Kidney (tissue), 14 donors: ENCODE data around the gene LCMT2. TPM values are rescaled to one million over a fixed set of nuclear protein-coding genes. Genes with fewer than 3 reads are reported as not detected.

Experiments
- DNase-seq, 5 donors: peaks; one replicate each; pipeline ENCODE4 v3.0.0-alpha.2; 2013 to 2020
- FAIRE-seq: peaks from 2 replicates; lab custom pipeline; 2012; peaks lifted over from hg19 to GRCh38; lab: Jason Lieb, UNC
- H3K27ac ChIP-seq, 2 donors: one replicate each; pipeline ENCODE4 v1.7.0; 2013; ENCODE audit warnings: low read depth in 2 of 2, low read length in 2 of 2, inconsistent platforms in 1 of 2
- H3K27me3 ChIP-seq: one replicate; pipeline ENCODE4 v1.7.1; 2013; ENCODE audit warnings: low read length, inconsistent platforms; ENCODE audit not compliant: control insufficient read depth, insufficient read depth
- H3K36me3 ChIP-seq, 3 donors: one replicate each; pipeline versions ENCODE4 v1.7.0 to v1.7.1; 2013; ENCODE audit warnings: low read length in 3 of 3, control low read depth in 1 of 3, inconsistent platforms in 1 of 3; ENCODE audit not compliant: insufficient read depth in 3 of 3, control insufficient read depth in 2 of 3
- H3K4me1 ChIP-seq, 3 donors: one replicate each; pipeline versions ENCODE4 v1.7.0 to v1.7.1; 2013; ENCODE audit warnings: low read length in 3 of 3, inconsistent platforms in 1 of 3, low read depth in 1 of 3; ENCODE audit not compliant: control insufficient read depth in 2 of 3, insufficient read depth in 2 of 3
- H3K4me3 ChIP-seq, 3 donors: one replicate each; pipeline versions ENCODE4 v1.7.0 to v1.8.1; 2013; ENCODE audit warnings: low read length in 3 of 3, control low read depth in 1 of 3, inconsistent platforms in 1 of 3
- H3K9ac ChIP-seq, 3 donors: one replicate each; pipeline versions ENCODE4 v1.7.0 to v1.7.1; 2013; ENCODE audit warnings: low read length in 3 of 3, control low read depth in 1 of 3, inconsistent platforms in 1 of 3
- H3K9me3 ChIP-seq, 3 donors: one replicate each; pipeline versions ENCODE4 v1.7.0 to v1.7.1; 2013; ENCODE audit warnings: low read length in 3 of 3, control low read depth in 1 of 3, inconsistent platforms in 1 of 3; ENCODE audit not compliant: control insufficient read depth in 2 of 3, insufficient read depth in 1 of 3
- intact Hi-C: fragments of 100-400 bp; cut with DNase I; formaldehyde crosslinking; loops from one replicate; pipeline ENCODE4 v1.11.1; 2022
- polyA plus RNA-seq: library from polyadenylated mRNA; stranded (reverse); fragments of 350-450 nt; fragmentation: Illumina TruSeq; extraction: RNeasy Lipid Tissue Mini Kit (QIAGEN cat#74804); gene quantifications from one replicate; pipeline ENCODE4 v1.2.3, GENCODE V29; 2014; ENCODE audit warnings: low read depth, low replicate concordance; ENCODE audit not compliant: insufficient read depth
- total RNA-seq: library from RNA; stranded (reverse); fragmentation: NEBNext Ultra II Directional; extraction: Animal tissue kit (Norgen Biotek cat#: 25700); gene quantifications from one replicate; pipeline ENCODE4 v1.2.1, GENCODE V29; 2021
- TF ChIP-seq, protein P1 (sequence below): IDR thresholded peaks from 3 replicates; pipeline ENCODE4 v1.5.1; 2012; ENCODE audit warnings: mild to moderate bottlenecking, moderate library complexity, borderline replicate concordance; ENCODE audit not compliant: insufficient read depth; ENCODE audit errors: extremely low read depth
- donor health status: control.
- donor health status: control.
- donor health status: control.
- donor health status: control.
- donor health status: control.
- donor health status: DM: yes; HTN: yes; CAD: no.
- donor health status: Normal renal cell carcinoma (clear cell type).

Gene LCMT2
- total and polyA plus RNA-seq, 2 donors from 2014 or later = 5.8 to 12.7 TPM

DNA sequence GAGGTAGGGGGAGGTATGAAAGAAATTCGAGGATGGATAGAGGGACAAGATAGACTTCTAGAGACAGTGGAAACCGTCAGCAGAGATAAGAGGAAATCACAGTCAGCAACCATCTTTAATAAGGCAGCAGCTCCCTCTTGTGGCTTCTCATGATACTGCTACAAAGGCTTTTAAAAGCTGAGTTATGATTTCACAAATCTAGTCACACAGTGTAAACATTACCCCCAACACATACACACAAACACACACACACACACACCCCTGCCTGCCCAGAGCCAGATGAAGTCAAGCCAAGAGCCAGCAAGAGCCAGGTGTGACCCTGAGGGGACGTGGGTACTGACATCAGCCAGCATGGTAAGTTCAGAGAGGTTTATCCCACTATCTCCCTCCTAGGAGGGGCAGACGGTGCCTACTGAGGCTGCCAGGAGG, 44.8 kb downstream of the LCMT2 start:
- Histone ChIP-seq H3K4me3 (no peak overlapping the region), H3K4me1 (no peaks in the 10 kb centered on the region), H3K27me3 (no peaks in the 10 kb centered on the region), H3K36me3 (no peaks in the 10 kb centered on the region), H3K9me3 (no peaks in the 10 kb centered on the region), H3K27ac (no peak overlapping the region), H3K9ac (no peak overlapping the region)
- DNase-seq = peak; percentile 26 to 76 (median 44)
- TF ChIP-seq, protein P1, sequence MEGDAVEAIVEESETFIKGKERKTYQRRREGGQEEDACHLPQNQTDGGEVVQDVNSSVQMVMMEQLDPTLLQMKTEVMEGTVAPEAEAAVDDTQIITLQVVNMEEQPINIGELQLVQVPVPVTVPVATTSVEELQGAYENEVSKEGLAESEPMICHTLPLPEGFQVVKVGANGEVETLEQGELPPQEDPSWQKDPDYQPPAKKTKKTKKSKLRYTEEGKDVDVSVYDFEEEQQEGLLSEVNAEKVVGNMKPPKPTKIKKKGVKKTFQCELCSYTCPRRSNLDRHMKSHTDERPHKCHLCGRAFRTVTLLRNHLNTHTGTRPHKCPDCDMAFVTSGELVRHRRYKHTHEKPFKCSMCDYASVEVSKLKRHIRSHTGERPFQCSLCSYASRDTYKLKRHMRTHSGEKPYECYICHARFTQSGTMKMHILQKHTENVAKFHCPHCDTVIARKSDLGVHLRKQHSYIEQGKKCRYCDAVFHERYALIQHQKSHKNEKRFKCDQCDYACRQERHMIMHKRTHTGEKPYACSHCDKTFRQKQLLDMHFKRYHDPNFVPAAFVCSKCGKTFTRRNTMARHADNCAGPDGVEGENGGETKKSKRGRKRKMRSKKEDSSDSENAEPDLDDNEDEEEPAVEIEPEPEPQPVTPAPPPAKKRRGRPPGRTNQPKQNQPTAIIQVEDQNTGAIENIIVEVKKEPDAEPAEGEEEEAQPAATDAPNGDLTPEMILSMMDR = peak; percentile 88
- intact Hi-C loops = loop anchor here (10.0 kb wide), 1 partner anchor 61 kb away; the partner anchor contains the start of gene EPB42
- no peak for FAIRE-seq

DNA sequence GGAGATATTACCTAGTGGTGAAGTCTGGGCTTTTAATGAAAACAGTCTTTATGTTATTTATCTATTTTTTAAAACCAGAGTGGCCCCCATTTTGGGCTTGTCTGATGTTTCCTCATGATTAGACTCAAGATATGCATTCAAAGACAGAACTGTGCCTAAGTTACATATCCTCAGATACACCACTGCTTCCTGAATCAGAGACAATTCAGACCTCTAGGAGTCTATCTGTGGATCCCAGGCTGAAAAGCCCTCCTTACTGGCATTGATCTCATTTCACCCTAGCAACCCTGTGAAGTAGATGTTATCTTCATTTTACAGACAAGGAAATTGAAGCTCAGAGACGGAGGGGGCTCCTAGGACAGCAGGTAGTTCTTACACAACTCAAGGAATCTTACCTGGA, 46.8 kb downstream of the LCMT2 start:
- FAIRE-seq = no peak
- intact Hi-C loops = loop anchor here (10.0 kb wide), 1 partner anchor 59 kb away; the partner anchor contains the start of gene EPB42

DNA sequence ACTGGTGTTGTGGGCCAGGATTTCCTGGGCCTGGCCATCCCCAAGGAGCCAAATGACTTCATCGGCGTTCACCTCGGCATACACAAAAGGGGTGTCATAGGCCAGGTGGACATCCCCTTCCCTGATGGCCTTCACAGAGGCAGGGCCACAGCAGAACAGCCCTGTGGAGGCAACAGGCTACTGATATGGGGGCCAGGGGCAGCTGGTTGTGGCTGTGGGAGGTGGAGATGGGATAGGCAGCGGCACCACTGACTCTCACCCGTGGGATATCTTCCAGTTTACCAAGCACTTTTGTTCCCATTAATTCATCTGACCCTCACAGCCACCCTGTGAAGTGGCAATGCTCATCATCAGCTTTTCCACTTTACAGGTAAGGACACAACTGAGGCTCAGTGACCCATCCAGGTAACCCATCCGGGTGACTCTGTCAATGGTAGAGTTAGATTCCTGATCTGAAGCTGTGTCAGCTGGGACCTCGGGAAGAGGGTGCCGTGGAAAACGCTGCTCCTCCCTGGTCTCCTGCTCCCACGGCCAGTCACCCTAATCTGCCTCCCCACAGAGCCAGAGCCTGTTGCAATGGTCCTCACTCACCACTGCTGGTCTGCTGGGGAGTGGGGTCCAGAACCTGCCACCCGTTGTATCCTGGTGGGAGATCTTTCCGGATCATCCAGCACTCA, 48.3 kb downstream of the LCMT2 start:
- intact Hi-C loops = loop anchor here (10.0 kb wide), 1 partner anchor 57 kb away; the partner anchor contains the start of gene EPB42
- no peak overlapping the region for H3K9ac ChIP-seq
- no peaks in the 10 kb centered on the region for H3K9me3 ChIP-seq
- H3K36me3 ChIP-seq = no peaks in the 10 kb centered on the region
- no peak overlapping the region for H3K4me3 ChIP-seq
- no peaks in the 10 kb centered on the region for H3K4me1 ChIP-seq
- H3K27ac ChIP-seq = no peak overlapping the region
- DNase-seq (peak in 1 of 5 donors; percentile 48), FAIRE-seq (no peak)
- no peaks in the 10 kb centered on the region for H3K27me3 ChIP-seq
- TF ChIP-seq, protein P1 = no peak

More for the DNA sequence above, 46.8 kb downstream of the LCMT2 start:
- Histone ChIP-seq H3K4me3 (no peak overlapping the region), H3K27ac (no peak overlapping the region), H3K36me3 (no peaks in the 10 kb centered on the region), H3K27me3 (no peaks in the 10 kb centered on the region), H3K9me3 (no peaks in the 10 kb centered on the region), H3K9ac (no peak overlapping the region), H3K4me1 (no peaks in the 10 kb centered on the region)
- TF ChIP-seq, protein P1 = no peak
- DNase-seq = no peak
